Mesothelial cell of epicardium (in vitro differentiated cells): ENCODE measurements around the gene PIGR. TPM values are rescaled to one million over a fixed set of nuclear protein-coding genes. Genes with fewer than 3 reads are reported as not detected.

Experiments
- DNase-seq, 2 experiments: peaks; one replicate each; pipeline ENCODE4 v3.0.0; 2021; ENCODE audit warnings: low spot score in 2 of 2; ENCODE audit not compliant: unreplicated experiment in 2 of 2
- H3K27ac Mint-ChIP-seq: 2 replicates; pipeline ENCODE4 v1.8.0; 2021; ENCODE audit warnings: mixed read lengths
- H3K27me3 Mint-ChIP-seq: 2 replicates; pipeline ENCODE4 v1.8.0; 2021; ENCODE audit warnings: low read depth, mixed read lengths
- H3K36me3 Mint-ChIP-seq: 2 replicates; pipeline ENCODE4 v1.8.0; 2021; ENCODE audit warnings: mixed read lengths
- H3K4me1 Mint-ChIP-seq: 2 replicates; pipeline ENCODE4 v1.8.0; 2021; ENCODE audit warnings: mixed read lengths
- H3K4me3 Mint-ChIP-seq: 2 replicates; pipeline ENCODE4 v1.8.0; 2021; ENCODE audit warnings: mild to moderate bottlenecking, moderate library complexity, mixed read lengths
- H3K9me3 Mint-ChIP-seq: 2 replicates; pipeline ENCODE4 v1.8.0; 2021; ENCODE audit warnings: mixed read lengths
- CTCF ChIP-seq: fragments of 200-600 bp; sonication (generic); IDR thresholded peaks from one replicate; pipeline ENCODE4 v1.5.0; 2021; ENCODE audit warnings: antibody characterized with exemption; ENCODE audit not compliant: unreplicated experiment
- total RNA-seq: library from RNA; stranded (reverse); gene quantifications from 3 replicates; pipeline ENCODE4 v1.2.1, GENCODE V29; 2021

PIGR gene
- total RNA-seq, 1 donor from 2014 or later, result not detected

GRCh38 chr1:206953626-206954025 is 7.4 kb upstream of the PIGR start:
- H3K4me3 Mint-ChIP-seq, result no peak overlapping the region
- H3K27ac Mint-ChIP-seq, result no peak overlapping the region
- H3K9me3 Mint-ChIP-seq, result peaks cover 5% of the 10 kb centered on the region
- H3K36me3 Mint-ChIP-seq, result no peaks in the 10 kb centered on the region
- peaks cover 13% of the 10 kb centered on the region for H3K27me3 Mint-ChIP-seq
- no peak for DNase-seq
- TF ChIP-seq CTCF, result no peak
- H3K4me1 Mint-ChIP-seq, result peaks cover 15% of the 10 kb centered on the region

DNA sequence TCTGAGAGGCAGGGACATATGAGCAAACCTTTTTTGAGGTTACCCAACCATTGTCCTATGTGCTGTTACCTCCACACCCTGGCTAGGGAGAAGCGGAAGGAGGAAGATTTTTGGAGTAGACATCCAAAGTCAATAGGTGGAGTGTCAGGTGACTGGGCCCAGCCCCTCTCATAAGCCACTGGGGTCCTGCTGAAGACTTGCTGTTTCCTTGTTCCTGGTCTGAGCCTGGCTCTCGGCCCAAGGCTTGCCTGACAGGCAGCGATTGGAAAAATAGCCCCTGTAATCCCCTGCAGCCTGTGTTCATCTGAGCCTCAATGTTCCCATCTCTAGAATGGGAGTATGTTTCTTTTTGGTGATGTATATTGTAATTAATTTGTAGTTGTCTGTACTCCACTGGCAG is 6.9 kb upstream of the PIGR start:
- Mint-ChIP-seq H3K27me3 (peaks cover 16% of the 10 kb centered on the region), H3K27ac (no peak overlapping the region), H3K4me1 (peaks cover 15% of the 10 kb centered on the region), H3K9me3 (peaks cover 5% of the 10 kb centered on the region), H3K36me3 (no peaks in the 10 kb centered on the region), H3K4me3 (no peak overlapping the region)
- no peak for TF ChIP-seq CTCF
- no peak for DNase-seq

DNA sequence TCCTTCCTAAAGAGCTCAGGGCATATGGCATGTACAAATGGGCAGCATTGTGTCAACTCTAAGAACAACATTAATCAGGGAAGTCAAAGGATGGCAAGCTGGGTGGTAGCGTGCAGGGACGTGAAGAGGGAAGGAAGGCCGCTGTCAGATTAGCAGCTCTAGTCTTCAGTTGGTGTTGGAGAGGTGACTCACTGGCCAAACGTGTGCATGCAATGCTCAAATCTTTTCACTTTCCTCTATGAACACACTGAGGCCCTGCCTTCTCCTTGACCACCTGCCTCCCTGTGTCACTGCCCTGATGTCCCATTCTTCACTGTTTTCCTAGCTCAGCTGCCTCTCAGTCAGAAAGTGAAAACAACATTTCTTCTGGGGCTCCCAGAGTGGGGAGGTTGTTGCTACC is 5.9 kb upstream of the PIGR start:
- peaks cover 22% of the 10 kb centered on the region for H3K27me3 Mint-ChIP-seq
- DNase-seq, result no peak
- peaks cover 5% of the 10 kb centered on the region for H3K9me3 Mint-ChIP-seq
- no peak for TF ChIP-seq CTCF
- H3K27ac Mint-ChIP-seq, result no peak overlapping the region
- peaks cover 17% of the 10 kb centered on the region for H3K4me1 Mint-ChIP-seq
- H3K4me3 Mint-ChIP-seq, result no peak overlapping the region
- no peaks in the 10 kb centered on the region for H3K36me3 Mint-ChIP-seq

- peaks cover 5% of the 10 kb centered on the region for H3K9me3 Mint-ChIP-seq
- no peak overlapping the region for H3K4me3 Mint-ChIP-seq
- H3K27me3 Mint-ChIP-seq, result peaks cover 29% of the 10 kb centered on the region
- H3K4me1 Mint-ChIP-seq, result peaks cover 17% of the 10 kb centered on the region
- H3K36me3 Mint-ChIP-seq, result no peaks in the 10 kb centered on the region
- TF ChIP-seq CTCF, result no peak
- no peak overlapping the region for H3K27ac Mint-ChIP-seq
- DNase-seq, result no peak
Observed at GRCh38 chr1:206951318-206952100, 5.2 kb upstream of the PIGR start.

GRCh38 chr1:206949641-206950040 is 3.4 kb upstream of the PIGR start:
- no peaks in the 10 kb centered on the region for H3K36me3 Mint-ChIP-seq
- no peak overlapping the region for H3K27ac Mint-ChIP-seq
- peaks cover 5% of the 10 kb centered on the region for H3K9me3 Mint-ChIP-seq
- no peak for TF ChIP-seq CTCF
- DNase-seq, result no peak
- H3K4me1 Mint-ChIP-seq, result peaks cover 9% of the 10 kb centered on the region
- no peak overlapping the region for H3K4me3 Mint-ChIP-seq
- peaks cover 48% of the 10 kb centered on the region for H3K27me3 Mint-ChIP-seq
